ENCODE measurements around the gene ACADL. TPM values are rescaled to one million over a fixed set of nuclear protein-coding genes. Genes with fewer than 3 reads are reported as not detected.

ACADL gene
- polyA plus RNA-seq, 3 donors: not detected

DNA sequence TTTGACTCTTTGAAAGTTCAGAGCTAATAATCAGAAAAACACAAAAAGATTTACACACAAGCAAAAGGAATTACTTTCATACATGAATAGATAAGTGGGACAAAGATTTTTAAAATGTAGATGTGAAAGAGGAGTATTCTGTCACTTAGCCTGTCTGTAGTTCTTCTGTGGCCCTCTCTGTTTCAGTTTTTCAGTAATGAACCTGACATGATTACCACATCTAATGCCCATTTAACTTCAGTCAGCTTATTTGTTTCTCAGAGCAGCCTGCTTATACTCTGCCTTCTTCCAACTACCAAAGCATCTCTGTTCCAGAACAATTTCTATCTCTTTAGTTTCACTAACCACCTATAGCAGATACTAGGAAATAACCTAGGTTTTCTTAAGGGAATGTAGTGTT, 34.4 kb upstream of the ACADL start:
- H3K9me3 Mint-ChIP-seq: peaks cover 0 to 2% (median 0%) of the 10 kb centered on the region in 7 donors
- no peak overlapping the region for H3K4me3 Mint-ChIP-seq
- Histone ChIP-seq H3K36me3 (replicated peaks in 1 of 2; ENCODE audit: control insufficient read depth in 1 of 2, insufficient read depth in 2 of 2, low read length in 2 of 2) (no peaks in the 10 kb centered on the region), H3K9ac (ENCODE audit: insufficient read depth, low read length, poor library complexity, severe bottlenecking) (no peak overlapping the region), H3K4me3 (replicated peaks in 1 of 3; ENCODE audit: low read depth in 2 of 3, low read length in 3 of 3) (no peak overlapping the region), H3K79me2 (ENCODE audit: insufficient read depth, low read length) (no peaks in the 10 kb centered on the region), H3K27ac (ENCODE audit: low read depth in 1 of 2, low read length in 2 of 2) (no peak overlapping the region), H3K9me3 (replicated peaks in 1 of 2; ENCODE audit: control insufficient read depth in 1 of 2, insufficient read depth in 1 of 2, low read length in 2 of 2) (no peaks in the 10 kb centered on the region), H3K4me2 (replicated peaks; ENCODE audit: extremely low read depth, low read length, poor library complexity, severe bottlenecking) (no peak overlapping the region), H3K4me1 (ENCODE audit: control insufficient read depth in 1 of 2, insufficient read depth in 2 of 2, low read length in 2 of 2) (no peaks in the 10 kb centered on the region), H2AFZ (ENCODE audit: insufficient read depth, low read depth, low read length, poor library complexity, severe bottlenecking) (no peak overlapping the region), H4K20me1 (ENCODE audit: insufficient read depth, low read length) (no peaks in the 10 kb centered on the region), H3K27me3 (ENCODE audit: control insufficient read depth in 2 of 2, insufficient read depth in 2 of 2, low read length in 2 of 2) (no peaks in the 10 kb centered on the region)
- no peak for DNase-seq
- no peaks in the 10 kb centered on the region for H3K36me3 Mint-ChIP-seq
- intact Hi-C loops (cut with micrococcal nuclease): no loop called here
- no peaks in the 10 kb centered on the region for H3K4me1 Mint-ChIP-seq
- TF ChIP-seq, protein P1, sequence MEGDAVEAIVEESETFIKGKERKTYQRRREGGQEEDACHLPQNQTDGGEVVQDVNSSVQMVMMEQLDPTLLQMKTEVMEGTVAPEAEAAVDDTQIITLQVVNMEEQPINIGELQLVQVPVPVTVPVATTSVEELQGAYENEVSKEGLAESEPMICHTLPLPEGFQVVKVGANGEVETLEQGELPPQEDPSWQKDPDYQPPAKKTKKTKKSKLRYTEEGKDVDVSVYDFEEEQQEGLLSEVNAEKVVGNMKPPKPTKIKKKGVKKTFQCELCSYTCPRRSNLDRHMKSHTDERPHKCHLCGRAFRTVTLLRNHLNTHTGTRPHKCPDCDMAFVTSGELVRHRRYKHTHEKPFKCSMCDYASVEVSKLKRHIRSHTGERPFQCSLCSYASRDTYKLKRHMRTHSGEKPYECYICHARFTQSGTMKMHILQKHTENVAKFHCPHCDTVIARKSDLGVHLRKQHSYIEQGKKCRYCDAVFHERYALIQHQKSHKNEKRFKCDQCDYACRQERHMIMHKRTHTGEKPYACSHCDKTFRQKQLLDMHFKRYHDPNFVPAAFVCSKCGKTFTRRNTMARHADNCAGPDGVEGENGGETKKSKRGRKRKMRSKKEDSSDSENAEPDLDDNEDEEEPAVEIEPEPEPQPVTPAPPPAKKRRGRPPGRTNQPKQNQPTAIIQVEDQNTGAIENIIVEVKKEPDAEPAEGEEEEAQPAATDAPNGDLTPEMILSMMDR (IDR thresholded peaks at IDR 0.05): no peak
- peaks cover 1 to 4% (median 3%) of the 10 kb centered on the region in 3 donors for H3K27me3 Mint-ChIP-seq (ENCODE audit: low read depth in 3 of 3)
- H3K27ac Mint-ChIP-seq: no peak overlapping the region

DNA sequence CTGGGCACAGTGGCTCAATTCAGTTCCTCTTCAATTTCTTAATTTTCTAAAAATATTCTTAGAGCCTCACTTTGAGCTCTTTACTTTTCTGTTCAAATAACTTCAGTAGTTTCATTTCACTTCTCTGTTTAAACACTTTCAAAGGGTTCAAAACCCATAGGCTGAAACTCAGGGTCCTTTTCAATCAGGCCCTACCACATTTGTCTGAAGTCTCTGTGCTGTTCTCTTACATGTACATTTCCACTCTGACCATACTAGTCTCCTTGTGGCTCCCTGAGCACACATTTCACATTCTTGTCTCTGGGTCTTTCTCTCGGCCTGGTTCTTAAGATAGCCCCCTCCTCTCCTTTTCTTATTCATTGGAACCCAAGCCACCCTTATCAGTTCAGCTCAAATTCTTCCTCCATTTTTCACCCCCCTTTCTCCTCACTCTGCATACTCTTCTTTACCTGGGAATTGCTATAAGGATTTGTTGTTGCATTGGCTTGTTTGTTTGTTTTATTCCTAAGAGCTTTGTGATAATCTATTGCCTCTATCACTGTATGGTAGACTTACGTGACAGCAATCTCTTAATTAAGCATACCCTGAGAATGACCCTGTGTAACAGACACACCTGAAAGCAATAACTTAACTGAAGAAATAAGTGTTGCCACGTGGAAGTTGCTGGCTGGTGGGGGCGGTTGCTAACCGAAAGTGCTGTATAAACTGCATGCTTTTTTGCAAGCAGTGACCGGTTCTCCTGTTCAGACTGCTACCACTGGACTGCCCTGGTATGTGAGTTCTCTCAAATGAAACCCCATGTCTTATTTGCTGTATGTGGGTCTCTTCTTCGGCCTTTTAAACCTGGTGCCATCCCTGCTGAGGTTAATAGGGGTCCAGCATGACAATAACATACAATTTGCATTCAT, 27.7 kb upstream of the ACADL start:
- H3K4me1 ChIP-seq (ENCODE audit: control insufficient read depth in 1 of 2, insufficient read depth in 2 of 2, low read length in 2 of 2): no peaks in the 10 kb centered on the region
- no peaks in the 10 kb centered on the region for H3K9me3 Mint-ChIP-seq
- intact Hi-C loops (cut with micrococcal nuclease): no loop called here
- no peaks in the 10 kb centered on the region for H3K36me3 ChIP-seq (replicated peaks in 1 of 2; ENCODE audit: control insufficient read depth in 1 of 2, insufficient read depth in 2 of 2, low read length in 2 of 2)
- no peaks in the 10 kb centered on the region for H3K9me3 ChIP-seq (replicated peaks in 1 of 2; ENCODE audit: control insufficient read depth in 1 of 2, insufficient read depth in 1 of 2, low read length in 2 of 2)
- no peaks in the 10 kb centered on the region for H3K27me3 ChIP-seq (ENCODE audit: control insufficient read depth in 2 of 2, insufficient read depth in 2 of 2, low read length in 2 of 2)
- H3K27ac ChIP-seq (ENCODE audit: low read depth in 1 of 2, low read length in 2 of 2): no peak overlapping the region
- peaks cover 3% of the 10 kb centered on the region for H3K4me1 Mint-ChIP-seq
- peaks cover 0 to 1% (median 0%) of the 10 kb centered on the region in 3 donors for H3K27me3 Mint-ChIP-seq (ENCODE audit: low read depth in 3 of 3)
- H3K4me3 ChIP-seq (replicated peaks in 1 of 3; ENCODE audit: low read depth in 2 of 3, low read length in 3 of 3): no peak overlapping the region
- H3K9ac ChIP-seq (ENCODE audit: insufficient read depth, low read length, poor library complexity, severe bottlenecking): no peak overlapping the region
- no peaks in the 10 kb centered on the region for H4K20me1 ChIP-seq (ENCODE audit: insufficient read depth, low read length)
- H3K27ac Mint-ChIP-seq: no peak overlapping the region
- TF ChIP-seq, protein P1 (IDR thresholded peaks at IDR 0.05): no peak
- no peak overlapping the region for H3K4me2 ChIP-seq (replicated peaks; ENCODE audit: extremely low read depth, low read length, poor library complexity, severe bottlenecking)
- H3K79me2 ChIP-seq (ENCODE audit: insufficient read depth, low read length): no peaks in the 10 kb centered on the region
- DNase-seq: no peak
- WGBS (ENCODE audit: insufficient coverage): 95% methylated on average over 4 of the region's 7 CpGs
- H3K36me3 Mint-ChIP-seq: no peaks in the 10 kb centered on the region
- no peak overlapping the region for H3K4me3 Mint-ChIP-seq
- H2AFZ ChIP-seq (ENCODE audit: insufficient read depth, low read depth, low read length, poor library complexity, severe bottlenecking): no peak overlapping the region
